K562 (cell line): ENCODE data around the gene SEMA3G. TPM values are rescaled to one million over a fixed set of nuclear protein-coding genes. Genes with fewer than 3 reads are reported as not detected.
A peak's percentile ranks its signal among the peaks of the same experiment; 100 is the strongest.

Experiments used
- ATAC-seq: fragments of 200-7000 bp; cut with Tn5 transposase; 3 replicates; pipeline ENCODE4 v1.9.1; 2020; ENCODE audit warnings: moderate library complexity
- BruUV-seq: library from RNA; stranded (reverse); fragments of 400-500 nt; replicated peaks from 2 replicates; lab custom pipeline; 2021; lab: Mats Ljungman, UMichigan
- CTCF ChIA-PET: fragments of 300-600 bp; formaldehyde crosslinking; extraction: SDS; loops from one replicate; lab custom pipeline; 2021; ENCODE audit warnings: low intra/inter-chr PET ratio; lab: Yijun Ruan, JAX
- POLR2A ChIA-PET: fragments of 300-600, 350-650 bp; sonication (Branson Sonifier 250); formaldehyde crosslinking; extraction: SDS; loops from one replicate; lab custom pipeline; 2021; ENCODE audit warnings: antibody characterized with exemption, inconsistent platforms; lab: Yijun Ruan, JAX
- DNase-seq, 4 experiments: peaks; one replicate each; pipeline versions ENCODE4 v3.0.0 to v3.0.0-alpha.2; 2011 to 2018; ENCODE audit warnings: low spot score in 3 of 4, mixed read lengths in 3 of 4; ENCODE audit errors: extremely low read depth in 1 of 4
- FAIRE-seq: peaks from 2 replicates; lab custom pipeline; 2011; peaks lifted over from hg19 to GRCh38; lab: Jason Lieb, UNC
- H2AFZ ChIP-seq: 2 replicates; pipeline ENCODE4 v1.6.0; 2011; ENCODE audit warnings: low read depth, low read length, control low read depth, inconsistent platforms
- H3K27ac ChIP-seq: fragments of 200-600 bp; 3 replicates; pipeline ENCODE4 v1.8.0; 2011; ENCODE audit warnings: low read depth, mild to moderate bottlenecking, control low read depth, inconsistent platforms, low read length, moderate library complexity, mixed read lengths; ENCODE audit errors: extremely low read depth
- H3K27me3 ChIP-seq, 2 experiments: fragments of 300-600 bp in 1 of 2; 2 replicates in 1 of 2; 3 replicates in 1 of 2; pipeline versions ENCODE4 v1.6.0 to v1.8.0; 2011; ENCODE audit warnings: inconsistent platforms in 2 of 2, low read length in 2 of 2, mild to moderate bottlenecking in 1 of 2, mixed read lengths in 1 of 2, moderate library complexity in 1 of 2; ENCODE audit not compliant: control insufficient read depth in 2 of 2, insufficient read depth in 2 of 2
- H3K36me3 ChIP-seq: fragments of 300-600 bp; 3 replicates; pipeline ENCODE4 v1.8.0; 2011; ENCODE audit warnings: mild to moderate bottlenecking, low read length, inconsistent platforms; ENCODE audit not compliant: control insufficient read depth, insufficient read depth
- H3K4me1 ChIP-seq, 2 experiments: fragments of 200-600 bp in 1 of 2; replicated peaks in 1 of 2; 2 replicates in 1 of 2; 3 replicates in 1 of 2; pipeline versions ENCODE4 v1.5.1 to v1.8.0; 2011; ENCODE audit warnings: inconsistent platforms in 2 of 2, low read length in 2 of 2, mild to moderate bottlenecking in 1 of 2, mixed read lengths in 1 of 2, moderate library complexity in 1 of 2; ENCODE audit not compliant: control insufficient read depth in 2 of 2, insufficient read depth in 2 of 2
- H3K4me2 ChIP-seq: 2 replicates; pipeline ENCODE4 v1.6.1; 2011; ENCODE audit warnings: low read length, control low read depth, inconsistent platforms, mixed read lengths; ENCODE audit not compliant: insufficient read depth
- H3K4me3 ChIP-seq: fragments of 200-600 bp; sonication (generic), shearing (Covaris generic); 2 replicates; pipeline ENCODE4 v1.5.1; 2016; ENCODE audit warnings: control low read depth, inconsistent platforms
- H3K79me2 ChIP-seq: fragments of 200-600 bp; 3 replicates; pipeline ENCODE4 v1.8.0; 2011; ENCODE audit warnings: low read length, inconsistent platforms; ENCODE audit not compliant: control insufficient read depth, insufficient read depth
- H3K9ac ChIP-seq, 2 experiments: 2 replicates each; pipeline versions ENCODE4 v1.6.0 to v1.6.1; 2011; ENCODE audit warnings: low read depth in 2 of 2, low read length in 2 of 2, control low read depth in 1 of 2, inconsistent platforms in 1 of 2, mild to moderate bottlenecking in 1 of 2, mixed read lengths in 1 of 2; ENCODE audit not compliant: insufficient read depth in 1 of 2
- H3K9me1 ChIP-seq: one replicate; pipeline ENCODE4 v1.6.0; 2011; ENCODE audit warnings: inconsistent platforms, mild to moderate bottlenecking, low read length, moderate library complexity; ENCODE audit not compliant: control insufficient read depth, insufficient read depth
- H3K9me3 ChIP-seq: replicated peaks from 2 replicates; pipeline ENCODE4 v1.5.1; 2011; ENCODE audit warnings: low read depth, low read length, inconsistent platforms; ENCODE audit not compliant: control insufficient read depth, insufficient read depth
- H4K20me1 ChIP-seq: replicated peaks from 2 replicates; pipeline ENCODE4 v1.6.1; 2011; ENCODE audit warnings: low read length, inconsistent platforms, mixed read lengths; ENCODE audit not compliant: control insufficient read depth, insufficient read depth
- SAP30 ChIP-seq: fragments of 200-600 bp; sonication (generic); IDR thresholded peaks from 2 replicates; pipeline ENCODE4 v1.6.1; 2012; ENCODE audit warnings: borderline replicate concordance, low read depth, mild to moderate bottlenecking, moderate library complexity, low read length, control low read depth, inconsistent platforms; ENCODE audit not compliant: insufficient read depth, poor library complexity, severe bottlenecking
- ZNF280B ChIP-seq: fragments of 250-450 bp; sonication (Bioruptor Pico); IDR thresholded peaks from 2 replicates; pipeline ENCODE4 v1.5.1; 2021; ENCODE audit warnings: mild to moderate bottlenecking
- WGBS: fragments of 100-300 bp; shearing (Covaris generic); methylation state at CpG from one replicate; pipeline ENCODE4 v1.1.6; 2016; ENCODE audit warnings: low coverage, mixed read lengths; ENCODE audit not compliant: insufficient coverage; ENCODE audit errors: missing lambda C conversion rate; 5-methylcytosine and 5-hydroxymethylcytosine counted together
- in situ Hi-C: fragments of 300-500 bp; cut with MboI; formaldehyde crosslinking; loops from 4 replicates; pipeline ENCODE4 v1.15.0; 2018; ENCODE audit warnings: inconsistent platforms, mixed read lengths
- intact Hi-C: fragments of 100-400 bp; cut with micrococcal nuclease; formaldehyde crosslinking; loops from 2 replicates; pipeline ENCODE4 v1.14.2; 2022
- polyA plus RNA-seq, 8 experiments: library from polyadenylated mRNA; depleted of rRNA in 4 of 8; stranded (reverse) in 5 of 8; unstranded in 3 of 8; fragments of >200 nt; fragmentation: Nextera tagmentation in 2 of 8; fragmentation: Illumina TruSeq in 1 of 8; extraction: Ambion mirVana in 2 of 8; extraction: Trizol in 1 of 8; gene quantifications; 2 replicates each; pipeline versions ENCODE4 v1.2.1 to v1.2.3, GENCODE V29; 2011 to 2014; ENCODE audit warnings: inconsistent platforms in 1 of 8, missing spikeins in 1 of 8
- total RNA-seq, 7 experiments: library from RNA; depleted of rRNA in 6 of 7; stranded (reverse); fragments of >200 nt in 6 of 7; fragmentation: Illumina TruSeq in 2 of 7; extraction: Trizol in 2 of 7; gene quantifications; 2 replicates each; pipeline versions ENCODE4 v1.2.1 to v1.2.3, GENCODE V29; 2011 to 2021; ENCODE audit warnings: low replicate concordance in 1 of 7

Gene SEMA3G
- total and polyA plus RNA-seq, 9 of the 15 experiments (the other 6 are each of a cell fraction or from before 2014, with no cell fraction given) = 0.04 to 0.07 (median 0.05) TPM; not detected in 6

- CTCF ChIA-PET = no interaction called here
- intact Hi-C loops = loop anchor here (10.0 kb wide), 1 partner anchor 229 kb away; the partner anchor contains the start of genes GNL3 and PBRM1
- H2AFZ ChIP-seq = no peak overlapping the region
These were observed 11.4 kb upstream of the SEMA3G start for GRCh38 chr3:52456169-52456799.

More at GRCh38 chr3:52456169-52456799, 11.4 kb upstream of the SEMA3G start:
- 7% methylated on average over 8 of the region's 13 CpGs for WGBS
- no peaks in the 10 kb centered on the region for H3K9me3 ChIP-seq
- H3K4me2 ChIP-seq = peak overlapping the region; percentile 87
- peak overlapping the region; percentile 92 for H3K4me3 ChIP-seq
- H4K20me1 ChIP-seq = no peaks in the 10 kb centered on the region
- POLR2A ChIA-PET = interaction anchor here (0.6 kb wide), 2 partner anchors 22 to 490 kb away, joined by 3 read pairs; no protein-coding TSS in a partner anchor
- TF ChIP-seq SAP30 (peak; percentile 29), ZNF280B (CRISPR knock-in tag) (no peak)
- TF ChIP-seq, all 486 proteins: peak for 1
- Histone ChIP-seq H3K79me2 (peaks cover 28% of the 10 kb centered on the region), H3K4me1 (peaks cover 19 to 40% of the 10 kb centered on the region in 2 experiments; a peak in 4 of 5 replicates), H3K9ac (peak overlapping the region; percentile 81 to 96), H3K36me3 (peaks cover 37% of the 10 kb centered on the region; the same call in 2 of the 3 replicates), H3K9me1 (no peaks in the 10 kb centered on the region), H3K27ac (peak overlapping the region; percentile 73), H3K27me3 (no peaks in the 10 kb centered on the region)
- no peak for FAIRE-seq
- BruUV-seq = no TSS peak
- in situ Hi-C loops = no loop called here
- peak; percentile 19 to 47 (median 34) for DNase-seq
- ATAC-seq = peak; percentile 60
